Keratinocyte (primary cell): ENCODE results near the gene MTF1. TPM values are rescaled to one million over a fixed set of nuclear protein-coding genes. Genes with fewer than 3 reads are reported as not detected.

Experiments
- DNase-seq: peaks from one replicate; pipeline ENCODE4 v3.0.0-alpha.2; 2011; ENCODE audit warnings: low read depth, missing footprints, low spot score
- FAIRE-seq: peaks from 2 replicates; lab custom pipeline; 2011; peaks lifted over from hg19 to GRCh38; lab: Jason Lieb, UNC
- H2AFZ ChIP-seq: 2 replicates; pipeline ENCODE4 v1.6.0; 2012; ENCODE audit warnings: low read length, control low read depth, inconsistent platforms; ENCODE audit not compliant: control insufficient read depth
- H3K27ac ChIP-seq: 2 replicates; pipeline ENCODE4 v1.5.1; 2011; ENCODE audit warnings: low read length; ENCODE audit not compliant: control insufficient read depth, insufficient read depth
- H3K27me3 ChIP-seq: 3 replicates; pipeline ENCODE4 v1.6.0; 2011; ENCODE audit warnings: low read length; ENCODE audit not compliant: control insufficient read depth, insufficient read depth; ENCODE audit errors: extremely low read depth
- H3K36me3 ChIP-seq, 2 experiments: 2 replicates in 1 of 2; 3 replicates in 1 of 2; pipeline ENCODE4 v1.5.1; 2011; ENCODE audit warnings: low read length in 2 of 2, mild to moderate bottlenecking in 1 of 2; ENCODE audit not compliant: control insufficient read depth in 2 of 2, insufficient read depth in 2 of 2; ENCODE audit errors: extremely low read depth in 1 of 2
- H3K4me1 ChIP-seq: 3 replicates; pipeline ENCODE4 v1.5.1; 2011; ENCODE audit warnings: low read length; ENCODE audit not compliant: control insufficient read depth, insufficient read depth; ENCODE audit errors: extremely low read depth
- H3K4me2 ChIP-seq: 3 replicates; pipeline ENCODE4 v1.6.0; 2011; ENCODE audit warnings: low read depth, low read length; ENCODE audit not compliant: control insufficient read depth, insufficient read depth; ENCODE audit errors: extremely low read depth
- H3K4me3 ChIP-seq, 3 experiments: fragments of 200-600 bp in 1 of 3; sonication (generic) in 1 of 3; 2 replicates in 2 of 3; 3 replicates in 1 of 3; pipeline ENCODE4 v1.5.1; 2011 to 2016; ENCODE audit warnings: low read length in 3 of 3, mild to moderate bottlenecking in 3 of 3, control low read depth in 2 of 3, inconsistent platforms in 1 of 3, low read depth in 1 of 3, mixed read lengths in 1 of 3, mixed run types in 1 of 3, moderate library complexity in 1 of 3; ENCODE audit not compliant: control insufficient read depth in 2 of 3, insufficient read depth in 2 of 3; ENCODE audit errors: extremely low read depth in 1 of 3
- H3K79me2 ChIP-seq: 2 replicates; pipeline ENCODE4 v1.6.0; 2012; ENCODE audit warnings: low read length; ENCODE audit not compliant: control insufficient read depth, insufficient read depth
- H3K9ac ChIP-seq: 3 replicates; pipeline ENCODE4 v1.6.0; 2011; ENCODE audit warnings: low read length; ENCODE audit not compliant: control insufficient read depth, insufficient read depth; ENCODE audit errors: extremely low read depth
- H3K9me1 ChIP-seq: 3 replicates; pipeline ENCODE4 v1.6.0; 2011; ENCODE audit warnings: low read length; ENCODE audit not compliant: control insufficient read depth, insufficient read depth; ENCODE audit errors: extremely low read depth
- H3K9me3 ChIP-seq: 2 replicates; pipeline ENCODE4 v1.5.1; 2012; ENCODE audit warnings: low read depth, low read length; ENCODE audit not compliant: control insufficient read depth
- H4K20me1 ChIP-seq: 3 replicates; pipeline ENCODE4 v1.6.0; 2011; ENCODE audit warnings: low read length; ENCODE audit not compliant: control insufficient read depth, insufficient read depth; ENCODE audit errors: extremely low read depth
- EZH2 ChIP-seq: IDR thresholded peaks from one replicate; pipeline ENCODE4 v1.6.1; 2012; ENCODE audit warnings: inconsistent platforms, mild to moderate bottlenecking, low read length, moderate library complexity
- dilution Hi-C: fragments of 300-500 bp; cut with MboI; formaldehyde crosslinking; loops from one replicate; pipeline ENCODE4 v1.7.0; 2020; ENCODE audit warnings: low sequenced_read_pairs; ENCODE audit not compliant: extremely low pct_ligation_motif_present
- polyA plus RNA-seq, 5 experiments: library from polyadenylated mRNA; depleted of rRNA in 3 of 5; stranded (reverse) in 3 of 5; stranded (forward) in 1 of 5; unstranded in 1 of 5; fragments of >200 nt; gene quantifications; 1 replicate in 1 of 5; 2 replicates in 3 of 5; 3 replicates in 1 of 5; pipeline versions ENCODE4 v1.2.1 to v1.2.3, GENCODE V29; 2011 to 2012; ENCODE audit warnings: missing spikeins in 2 of 5, low read depth in 1 of 5, low replicate concordance in 1 of 5
- TF ChIP-seq, protein P1 (sequence below), 3 experiments: IDR thresholded peaks in 1 of 3; conservative IDR thresholded peaks in 1 of 3; optimal IDR thresholded peaks in 1 of 3; 2 replicates in 2 of 3; 3 replicates in 1 of 3; pipeline versions ENCODE3 to v1.5.1; 2011; ENCODE audit warnings: low read length in 3 of 3, mild to moderate bottlenecking in 3 of 3, moderate library complexity in 2 of 3, control low read depth in 1 of 3, inconsistent platforms in 1 of 3; ENCODE audit not compliant: insufficient read depth in 2 of 3; ENCODE audit errors: extremely low read depth in 1 of 3

MTF1 gene
- polyA plus RNA-seq, 1 donor (not counting 4 experiments of a cell fraction or from before 2014, with no cell fraction given), result 13.1 TPM

DNA sequence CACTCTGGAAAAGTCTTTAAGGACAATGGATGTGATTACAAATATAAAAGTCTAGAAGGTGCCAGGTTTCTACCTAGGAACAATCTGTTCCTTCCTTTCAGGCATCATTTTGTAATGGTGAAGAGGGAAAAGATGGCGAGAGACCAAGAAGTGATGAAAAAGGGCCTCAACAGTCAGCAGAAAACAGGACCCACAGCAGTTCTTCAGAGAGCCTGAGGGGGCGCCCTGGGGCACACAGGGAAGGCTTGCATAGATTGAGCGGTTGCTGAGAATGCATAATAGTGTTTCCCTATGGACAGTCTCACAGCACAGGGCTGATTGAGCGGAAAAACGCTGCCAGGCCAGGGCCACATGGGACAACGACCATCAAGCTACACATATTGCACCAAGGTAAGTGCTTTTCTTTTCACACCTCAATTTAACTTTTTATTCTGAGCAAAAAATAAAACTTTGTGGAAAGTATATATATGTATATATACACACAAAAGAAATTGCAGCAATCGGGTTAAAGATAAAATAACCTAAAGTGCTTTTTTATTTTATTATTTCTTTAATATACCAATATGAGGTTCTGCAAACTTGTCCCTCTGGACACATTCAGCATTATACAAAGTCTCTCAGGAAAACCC lies 48.3 kb downstream of the MTF1 start:
- no peak for TF ChIP-seq EZH2
- TF ChIP-seq, protein P1, sequence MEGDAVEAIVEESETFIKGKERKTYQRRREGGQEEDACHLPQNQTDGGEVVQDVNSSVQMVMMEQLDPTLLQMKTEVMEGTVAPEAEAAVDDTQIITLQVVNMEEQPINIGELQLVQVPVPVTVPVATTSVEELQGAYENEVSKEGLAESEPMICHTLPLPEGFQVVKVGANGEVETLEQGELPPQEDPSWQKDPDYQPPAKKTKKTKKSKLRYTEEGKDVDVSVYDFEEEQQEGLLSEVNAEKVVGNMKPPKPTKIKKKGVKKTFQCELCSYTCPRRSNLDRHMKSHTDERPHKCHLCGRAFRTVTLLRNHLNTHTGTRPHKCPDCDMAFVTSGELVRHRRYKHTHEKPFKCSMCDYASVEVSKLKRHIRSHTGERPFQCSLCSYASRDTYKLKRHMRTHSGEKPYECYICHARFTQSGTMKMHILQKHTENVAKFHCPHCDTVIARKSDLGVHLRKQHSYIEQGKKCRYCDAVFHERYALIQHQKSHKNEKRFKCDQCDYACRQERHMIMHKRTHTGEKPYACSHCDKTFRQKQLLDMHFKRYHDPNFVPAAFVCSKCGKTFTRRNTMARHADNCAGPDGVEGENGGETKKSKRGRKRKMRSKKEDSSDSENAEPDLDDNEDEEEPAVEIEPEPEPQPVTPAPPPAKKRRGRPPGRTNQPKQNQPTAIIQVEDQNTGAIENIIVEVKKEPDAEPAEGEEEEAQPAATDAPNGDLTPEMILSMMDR (optimal IDR thresholded peaks at IDR 0.05 in 1 of 3, IDR thresholded peaks at IDR 0.05 in 1 of 3, conservative IDR thresholded peaks at IDR 0.05 in 1 of 3; ENCODE audit: extremely low read depth in 1 of 3, insufficient read depth in 2 of 3, low read length in 3 of 3), result peak; percentile 73 to 98 (median 73)
- H3K4me3 ChIP-seq, result no peak overlapping the region
- peaks cover 37% of the 10 kb centered on the region for H3K79me2 ChIP-seq
- DNase-seq, result no peak
- no peak overlapping the region for H3K4me2 ChIP-seq
- H3K9me3 ChIP-seq, result no peaks in the 10 kb centered on the region
- no peaks in the 10 kb centered on the region for H3K27me3 ChIP-seq
- peaks cover 23% of the 10 kb centered on the region in 2 experiments for H3K36me3 ChIP-seq
- H4K20me1 ChIP-seq, result peaks cover 7% of the 10 kb centered on the region
- peaks cover 15% of the 10 kb centered on the region for H3K4me1 ChIP-seq
- H3K9me1 ChIP-seq, result peaks cover 6% of the 10 kb centered on the region
- H3K27ac ChIP-seq, result no peak overlapping the region
- dilution Hi-C loops, result no loop called here
- no peak overlapping the region for H3K9ac ChIP-seq
- peak; percentile 71 for FAIRE-seq
- H2AFZ ChIP-seq, result no peak overlapping the region

DNA sequence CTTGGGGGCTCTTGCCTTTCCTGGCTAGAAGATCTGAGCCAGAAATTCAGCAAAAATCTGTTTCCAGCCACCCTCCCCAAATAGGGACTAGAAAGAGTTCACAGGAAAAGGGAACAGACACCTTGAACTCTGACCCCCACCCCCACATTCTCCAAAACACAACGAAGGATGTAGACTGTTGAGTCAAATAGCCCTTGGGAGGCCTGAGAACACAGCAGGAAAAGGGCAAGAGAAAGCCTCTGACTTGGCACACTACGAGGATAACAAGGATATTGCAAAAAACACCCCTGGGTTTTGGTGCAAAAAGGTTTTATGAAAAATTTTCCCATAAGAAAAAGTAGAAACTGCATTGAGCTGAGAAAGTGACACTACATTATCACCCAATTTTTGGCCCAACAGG lies 49.5 kb downstream of the MTF1 start:
- TF ChIP-seq, protein P1 (optimal IDR thresholded peaks at IDR 0.05 in 1 of 3, IDR thresholded peaks at IDR 0.05 in 1 of 3, conservative IDR thresholded peaks at IDR 0.05 in 1 of 3; ENCODE audit: extremely low read depth in 1 of 3, insufficient read depth in 2 of 3, low read length in 3 of 3), result no peak
- no peak for TF ChIP-seq EZH2
- no peak for FAIRE-seq
- Histone ChIP-seq H3K4me2 (no peak overlapping the region), H3K4me3 (no peak overlapping the region), H2AFZ (no peak overlapping the region), H3K9me1 (peaks cover 6% of the 10 kb centered on the region), H3K79me2 (peaks cover 47% of the 10 kb centered on the region), H3K27me3 (no peaks in the 10 kb centered on the region), H4K20me1 (peaks cover 7% of the 10 kb centered on the region), H3K9me3 (no peaks in the 10 kb centered on the region), H3K36me3 (peaks cover 24 to 27% of the 10 kb centered on the region in 2 experiments), H3K4me1 (peaks cover 15% of the 10 kb centered on the region), H3K27ac (no peak overlapping the region), H3K9ac (no peak overlapping the region)
- dilution Hi-C loops, result no loop called here
- no peak for DNase-seq
